ENCODE data around the gene ANXA11.
A peak's percentile ranks its signal among the peaks of the same experiment; 100 is the strongest.
"Not testable (repeated sequence)": the region's sequence is repeated elsewhere in the genome, so short reads cannot be mapped to it uniquely, and the experiment has no call there.

The ANXA11 gene

DNA sequence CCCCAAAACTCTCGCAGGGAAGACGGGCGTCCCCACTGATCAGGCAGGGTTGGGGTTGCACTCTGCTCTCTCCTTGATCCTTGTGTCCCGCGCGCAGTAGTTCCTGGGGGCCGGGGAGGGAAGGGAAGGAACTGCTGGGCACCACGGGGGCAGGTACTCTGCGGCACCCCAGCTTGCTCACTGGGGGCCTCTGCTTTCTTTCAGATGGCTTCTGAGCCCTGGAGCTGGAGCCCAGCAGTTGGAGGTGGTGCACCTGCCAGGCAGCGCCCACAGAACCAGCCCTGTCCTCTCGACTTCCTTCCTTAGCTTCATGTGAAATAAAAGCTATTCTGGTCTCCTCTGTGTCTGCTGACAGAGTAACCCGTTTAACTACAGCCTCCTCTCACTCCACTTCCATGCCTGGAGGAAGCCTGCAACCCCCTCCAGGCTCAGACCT lies 60.6 kb downstream of the ANXA11 start:
- no peak for DNase-seq (ENCODE audit: low read depth)

GRCh38 chr10:80144067-80144695 lies 61.2 kb downstream of the ANXA11 start:
- no peak for DNase-seq (ENCODE audit: low read depth)

- DNase-seq (ENCODE audit: low read depth), result no peak
These were observed 63.5 kb downstream of the ANXA11 start for GRCh38 chr10:80141696-80142460.

DNA sequence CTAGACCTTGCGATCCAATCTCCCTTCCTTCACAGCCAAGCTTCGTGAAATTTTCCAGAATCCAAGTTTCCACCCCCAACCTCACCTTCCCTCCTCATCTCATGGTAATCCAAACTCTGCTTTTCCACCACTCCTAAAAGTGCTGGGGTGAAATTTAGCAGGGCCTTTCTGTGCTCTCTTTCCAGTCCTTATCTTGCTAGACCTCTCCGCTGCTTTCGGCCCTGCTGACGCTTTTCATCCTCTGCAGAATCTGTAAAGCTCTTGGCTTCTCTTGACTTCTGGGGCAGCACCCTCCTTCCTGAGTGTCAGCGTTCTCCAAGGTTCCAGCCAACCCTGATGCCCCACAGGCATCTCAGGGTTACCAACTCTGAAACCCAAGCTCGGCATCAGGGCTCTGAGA lies 65.1 kb downstream of the ANXA11 start:
- no peak for DNase-seq (ENCODE audit: low read depth)

- no peak for DNase-seq (ENCODE audit: low read depth)
These were observed 66.1 kb downstream of the ANXA11 start for GRCh38 chr10:80139265-80139664.

GRCh38 chr10:80137920-80138319 lies 67.4 kb downstream of the ANXA11 start:
- no peak for DNase-seq (ENCODE audit: low read depth)

GRCh38 chr10:80137031-80137862 lies 68.1 kb downstream of the ANXA11 start:
- DNase-seq (ENCODE audit: low read depth), result peak; percentile 68

DNA sequence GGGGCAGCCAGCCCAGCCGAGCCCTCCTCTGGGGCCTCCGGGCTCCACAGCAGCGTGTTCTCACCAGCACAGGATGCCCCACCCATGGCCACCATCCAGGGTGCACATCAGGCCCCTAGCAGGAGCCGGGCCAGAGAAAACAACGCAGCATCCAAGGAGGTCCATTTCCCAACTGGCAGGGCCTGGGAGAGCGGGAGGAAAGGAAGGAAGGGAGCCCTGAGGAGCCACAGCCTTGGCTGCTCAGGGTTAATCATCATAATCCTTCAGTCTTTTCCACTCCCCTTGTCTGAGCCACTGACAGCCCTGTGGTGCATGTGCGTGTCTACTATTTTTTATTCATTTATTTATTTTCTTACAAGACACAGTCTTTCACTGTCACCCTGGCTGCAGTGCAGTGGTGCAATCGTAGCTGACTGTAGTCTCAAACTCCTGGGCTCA lies 69.2 kb downstream of the ANXA11 start:
- DNase-seq (ENCODE audit: low read depth), result peak; percentile 83

DNA sequence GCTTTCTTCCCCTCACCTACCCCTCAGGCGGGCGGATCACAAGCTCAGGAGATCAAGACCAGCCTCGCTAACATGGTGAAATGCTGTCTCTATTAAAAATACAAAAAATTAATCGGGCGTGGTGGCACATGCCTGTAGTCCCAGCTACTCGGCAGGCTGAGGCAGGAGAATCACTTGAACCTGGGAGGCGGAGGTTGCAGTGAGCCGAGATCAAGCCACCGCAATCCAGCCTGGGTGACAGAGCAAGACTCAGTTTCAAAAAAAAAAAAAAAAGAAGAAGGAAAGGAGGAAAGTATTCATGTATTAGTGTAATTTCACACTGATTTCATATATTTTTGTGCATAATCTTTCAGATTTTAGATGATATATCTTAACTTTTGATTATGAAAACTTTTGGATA lies 71.7 kb downstream of the ANXA11 start:
- DNase-seq (ENCODE audit: low read depth), result not testable (repeated sequence)

GRCh38 chr10:80133206-80133605 lies 72.1 kb downstream of the ANXA11 start:
- no peak for DNase-seq (ENCODE audit: low read depth)

- DNase-seq (ENCODE audit: low read depth), result no peak
These were observed 72.8 kb downstream of the ANXA11 start, which contains the start of gene PLAC9 for GRCh38 chr10:80132299-80133139. PLAC9 (plus strand) TSS chr10:80132730; CDS start chr10:80132763, 33 bp downstream.

DNA sequence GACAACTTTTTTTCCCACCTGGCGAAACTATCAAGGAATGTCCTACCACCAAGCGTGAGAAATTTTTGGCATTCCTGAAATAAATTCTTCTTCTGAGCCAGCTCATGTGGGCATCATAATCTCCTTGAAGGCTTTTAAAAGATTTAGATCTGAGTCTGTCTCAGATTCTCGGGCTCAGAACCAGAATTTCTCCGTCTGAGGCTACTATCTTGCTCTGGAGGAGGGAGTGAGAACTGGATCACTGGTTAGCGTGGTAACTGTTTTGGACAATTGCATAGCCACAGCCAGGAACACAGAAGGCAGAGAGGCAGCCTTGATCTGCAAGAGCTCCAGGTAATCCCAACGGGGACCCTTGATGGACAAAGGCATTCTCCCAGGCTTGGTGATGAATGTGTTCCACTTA lies 73.8 kb downstream of the ANXA11 start:
- DNase-seq (ENCODE audit: low read depth), result no peak

GRCh38 chr10:80126876-80127275 lies 78.5 kb downstream of the ANXA11 start:
- DNase-seq (ENCODE audit: low read depth), result no peak

DNA sequence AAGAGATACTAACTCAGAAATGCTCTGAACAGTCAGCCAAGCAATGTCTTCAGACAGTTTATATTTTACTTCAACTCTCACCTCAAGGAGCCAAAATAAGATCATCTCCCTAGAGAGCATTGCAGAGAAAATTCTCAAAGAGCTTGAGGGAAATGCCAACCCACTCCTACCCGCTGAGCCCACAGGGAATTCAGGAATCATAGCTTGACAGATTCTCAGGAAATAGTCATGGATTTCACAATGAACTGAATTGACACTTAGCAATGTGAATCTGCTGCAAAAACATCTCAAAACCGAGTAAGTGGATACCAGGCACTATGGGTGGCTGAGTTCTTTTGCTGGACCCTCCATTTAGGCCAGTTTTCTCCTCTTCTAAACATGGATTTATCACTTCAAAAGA lies 82.6 kb downstream of the ANXA11 start:
- no peak for DNase-seq (ENCODE audit: low read depth)

DNA sequence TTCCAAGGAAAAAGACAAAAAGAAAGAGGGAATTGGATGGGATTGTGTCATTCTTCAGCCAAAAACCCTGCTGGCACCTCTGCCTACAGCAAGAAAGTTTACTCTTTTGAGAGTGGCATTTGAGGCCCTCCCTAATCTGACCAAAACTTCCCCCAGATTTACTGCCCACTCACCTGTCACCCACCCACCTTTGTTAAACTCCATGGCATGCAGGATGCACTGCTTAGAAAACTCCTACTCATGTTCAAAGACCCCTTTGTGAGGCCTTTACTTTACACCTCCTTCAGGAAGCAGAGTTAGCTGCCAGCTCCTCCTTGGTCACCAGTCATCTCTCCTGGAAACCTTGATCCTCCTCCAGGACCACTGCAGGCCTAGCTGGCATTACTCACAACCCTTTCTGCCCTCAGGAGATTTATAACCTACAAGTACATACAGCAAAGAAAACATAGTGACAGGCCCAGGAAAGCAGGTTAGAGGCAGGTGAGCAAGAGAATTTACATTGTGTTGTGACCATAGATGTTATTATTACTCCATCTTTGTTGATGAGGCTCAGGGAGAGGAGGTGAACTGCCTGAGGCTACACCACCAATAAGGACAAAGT lies 83.1 kb downstream of the ANXA11 start:
- no peak for DNase-seq (ENCODE audit: low read depth)

DNA sequence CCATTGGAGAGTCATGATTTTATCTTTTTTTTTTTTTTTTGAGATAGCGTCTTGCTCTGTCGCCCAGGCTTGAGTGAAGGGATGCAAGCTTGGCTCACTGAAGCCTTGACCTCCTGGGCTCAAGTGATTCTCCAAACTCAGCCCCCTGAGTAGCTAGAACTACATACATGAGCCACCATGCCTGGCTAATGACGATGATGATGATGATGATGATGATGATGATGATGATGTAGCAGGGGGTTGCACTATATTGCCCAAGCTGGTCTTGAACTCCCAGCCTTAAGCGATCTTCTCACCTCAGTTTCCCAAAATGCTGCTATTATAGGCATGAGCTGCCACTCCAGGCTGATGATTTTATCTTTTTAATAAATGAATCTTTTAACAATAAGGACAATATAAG lies 86.7 kb downstream of the ANXA11 start:
- no peak for DNase-seq (ENCODE audit: low read depth)

GRCh38 chr10:80110986-80111385 lies 94.4 kb downstream of the ANXA11 start:
- no peak for DNase-seq (ENCODE audit: low read depth)

DNA sequence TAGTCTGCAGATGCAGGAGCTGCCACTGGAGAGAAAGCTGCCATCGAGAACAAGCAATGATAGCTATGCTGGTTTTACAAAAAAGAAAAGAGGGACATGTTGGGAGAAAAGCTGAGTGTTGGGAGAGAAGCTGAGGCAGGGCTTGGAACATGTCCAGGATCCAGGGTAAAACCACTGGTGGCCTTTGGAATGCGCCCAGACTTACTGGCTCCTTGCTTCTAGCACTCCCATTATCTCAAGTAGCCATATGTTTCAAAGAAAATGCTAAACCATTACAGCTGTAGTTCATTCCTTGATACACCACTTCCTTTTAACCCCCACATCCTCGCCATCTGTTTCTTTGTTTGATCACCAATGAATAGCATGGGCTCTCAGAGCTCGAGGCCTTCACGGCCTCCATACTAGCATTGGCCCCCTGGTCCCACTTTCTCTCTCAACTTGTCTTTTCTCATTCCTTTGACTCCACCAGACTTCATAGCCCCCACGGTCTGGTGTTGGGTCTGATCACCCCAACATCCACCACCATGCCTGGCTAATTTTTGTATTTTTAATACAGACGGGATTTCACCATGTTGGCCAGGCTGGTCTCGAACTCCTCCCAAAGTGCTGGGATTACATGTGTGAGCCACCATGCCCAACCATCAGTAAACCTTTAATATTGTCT lies 96.6 kb downstream of the ANXA11 start:
- no peak for DNase-seq (ENCODE audit: low read depth)

DNA sequence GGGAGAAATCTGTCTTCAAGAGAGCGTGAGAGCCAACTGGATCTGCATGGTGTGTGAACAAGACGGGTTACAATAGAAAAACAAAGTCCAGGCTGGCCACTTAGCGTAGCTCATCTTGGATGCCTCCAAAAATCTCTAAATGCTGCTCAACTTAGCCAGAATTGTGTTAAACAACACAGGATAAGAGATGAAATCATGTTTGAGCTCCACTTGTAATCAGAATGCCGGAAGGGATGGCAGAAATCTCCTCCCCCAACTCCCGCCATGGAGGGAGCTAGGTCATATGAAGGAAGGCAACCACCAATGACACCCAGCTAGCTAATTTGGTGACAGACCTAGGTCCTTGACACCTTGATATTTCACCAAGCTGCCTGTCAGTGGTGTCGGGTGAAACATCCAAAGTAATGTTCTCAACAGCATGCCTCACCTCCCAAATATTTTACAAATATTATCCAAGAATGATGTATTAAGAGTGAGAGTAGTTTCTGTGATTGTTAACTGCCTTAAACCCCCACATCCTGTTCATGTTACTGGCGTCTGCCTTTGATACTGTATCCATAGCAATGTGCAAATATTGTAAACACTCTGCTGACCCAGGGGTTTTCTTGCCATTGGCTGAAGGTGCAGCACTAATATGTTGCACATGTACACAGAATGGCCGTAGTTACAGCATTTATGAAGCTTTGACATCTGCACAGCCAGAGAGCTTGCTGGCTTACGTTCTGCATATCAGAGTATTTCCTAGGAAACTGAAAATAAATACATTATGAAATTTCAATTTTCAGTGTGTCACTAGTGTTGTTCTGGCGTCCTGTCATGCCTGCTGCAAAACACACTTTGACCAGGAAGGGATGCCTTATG lies 101.0 kb downstream of the ANXA11 start:
- peak; percentile 88 for DNase-seq (ENCODE audit: low read depth)

Measured in GM04504 (cell line).